HG03565 (cell line): ENCODE results near the gene ASCC3.

ENCODE experiments used
- ATAC-seq: cut with Tn5 transposase; IDR thresholded peaks from one replicate; pipeline ENCODE4 v1.9.1; 2021; ENCODE audit warnings: mild to moderate bottlenecking, moderate library complexity; ENCODE audit not compliant: unreplicated experiment

Gene ASCC3

DNA sequence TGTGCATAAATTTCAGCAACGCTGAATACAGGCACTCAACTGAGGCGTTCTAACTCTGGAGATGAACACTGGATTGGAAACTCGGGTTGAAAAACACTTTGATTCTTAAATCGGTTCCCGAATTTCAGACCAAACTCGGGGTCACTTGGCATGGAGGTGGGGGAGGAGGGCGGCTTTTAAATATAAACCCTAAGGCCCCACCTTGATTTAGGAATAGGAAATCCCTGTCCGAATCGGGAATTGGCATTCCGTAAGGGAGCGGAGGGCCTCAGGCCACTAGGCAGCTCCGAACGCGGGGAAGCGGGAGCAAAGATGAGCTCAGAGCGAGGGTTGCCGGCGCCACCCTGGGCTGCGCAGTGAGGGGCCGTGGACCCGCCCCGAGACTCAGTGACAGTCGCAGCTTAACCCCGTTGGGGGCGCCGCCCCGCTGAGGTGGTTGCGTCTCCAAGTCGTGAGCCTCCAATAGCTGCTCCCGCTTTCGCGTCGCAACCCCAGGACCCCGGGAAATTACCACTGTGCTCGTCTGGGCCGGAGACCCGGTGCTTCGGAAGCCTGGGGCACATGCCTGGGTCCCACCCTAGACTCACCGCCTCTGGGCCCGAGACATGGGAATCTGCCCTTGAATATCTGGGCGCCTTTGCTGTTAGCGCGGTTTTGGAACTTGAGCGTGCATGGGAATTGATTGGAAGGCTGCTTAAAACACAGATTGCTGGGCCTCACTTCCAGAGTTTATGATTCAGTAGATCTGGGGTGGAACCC lies 411.8 kb downstream of the ASCC3 start:
- ATAC-seq = no peak

DNA sequence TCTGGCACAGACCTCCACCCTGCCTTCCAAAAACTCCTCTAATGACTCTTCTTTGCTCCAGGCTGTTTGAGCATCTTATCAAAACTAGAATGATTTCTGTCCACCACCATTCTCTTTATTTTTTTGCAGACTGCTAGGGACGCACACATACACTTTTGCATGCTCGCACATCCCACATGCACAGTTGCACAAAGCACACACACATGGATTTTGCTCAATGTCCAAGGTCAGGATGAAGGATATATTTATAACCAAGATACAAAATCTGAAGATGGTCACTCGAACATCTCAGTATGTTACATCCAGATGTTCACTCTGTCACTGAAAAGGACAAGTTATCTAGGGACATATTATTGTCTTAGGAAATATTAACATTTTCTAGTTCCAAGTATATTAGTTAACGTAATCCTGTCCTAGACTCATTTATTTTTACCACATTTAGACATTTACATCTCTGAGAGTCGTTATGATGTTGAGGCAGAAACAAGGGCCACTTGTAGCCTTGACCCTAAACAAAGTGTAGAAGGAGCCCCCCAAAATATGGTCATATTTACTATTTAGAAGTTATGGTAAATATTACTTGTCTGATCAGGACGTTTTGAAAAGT lies 413.0 kb downstream of the ASCC3 start:
- ATAC-seq = no peak

DNA sequence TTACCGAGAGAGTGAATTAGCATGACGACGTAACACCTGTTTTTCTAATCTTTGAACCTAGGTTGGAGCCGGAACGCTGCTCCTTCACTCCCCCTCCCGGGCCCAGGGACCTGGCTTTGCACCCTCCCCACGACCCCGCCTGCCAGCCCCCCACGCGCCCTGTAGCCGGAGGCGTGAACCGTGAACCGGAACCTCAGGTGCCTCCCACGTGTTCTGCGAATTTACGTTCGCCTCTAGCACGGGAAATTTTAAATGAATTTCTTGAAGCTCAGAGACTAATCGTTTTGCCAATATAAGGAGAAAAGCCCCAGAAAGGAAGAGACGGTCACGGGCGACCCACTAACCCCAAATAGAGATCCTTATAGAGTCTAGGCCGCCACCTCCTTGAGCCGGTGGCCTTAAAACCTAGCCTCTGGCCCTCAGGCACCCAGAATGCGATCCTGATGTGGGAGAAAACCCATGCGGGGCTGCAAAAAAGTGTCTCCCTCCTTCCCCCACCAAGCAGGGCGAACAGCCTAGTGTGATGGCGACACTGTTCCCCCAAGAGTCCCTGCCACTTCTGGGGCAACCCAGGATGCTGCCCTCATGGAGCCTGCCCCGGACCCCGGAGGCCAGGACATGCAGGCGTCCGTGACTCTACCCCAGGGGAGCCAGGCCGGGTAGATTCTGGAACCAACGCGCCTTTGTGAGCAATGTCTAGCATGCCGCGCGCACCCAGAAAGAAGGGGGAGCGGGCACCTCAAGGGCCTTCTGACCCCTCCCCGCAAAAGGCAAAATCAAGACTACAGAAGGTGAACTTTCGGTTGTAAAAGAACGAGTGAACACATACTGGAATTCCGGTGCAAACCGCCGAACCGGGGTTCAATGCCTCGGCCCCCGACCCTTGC lies 413.8 kb downstream of the ASCC3 start:
- no peak for ATAC-seq

DNA sequence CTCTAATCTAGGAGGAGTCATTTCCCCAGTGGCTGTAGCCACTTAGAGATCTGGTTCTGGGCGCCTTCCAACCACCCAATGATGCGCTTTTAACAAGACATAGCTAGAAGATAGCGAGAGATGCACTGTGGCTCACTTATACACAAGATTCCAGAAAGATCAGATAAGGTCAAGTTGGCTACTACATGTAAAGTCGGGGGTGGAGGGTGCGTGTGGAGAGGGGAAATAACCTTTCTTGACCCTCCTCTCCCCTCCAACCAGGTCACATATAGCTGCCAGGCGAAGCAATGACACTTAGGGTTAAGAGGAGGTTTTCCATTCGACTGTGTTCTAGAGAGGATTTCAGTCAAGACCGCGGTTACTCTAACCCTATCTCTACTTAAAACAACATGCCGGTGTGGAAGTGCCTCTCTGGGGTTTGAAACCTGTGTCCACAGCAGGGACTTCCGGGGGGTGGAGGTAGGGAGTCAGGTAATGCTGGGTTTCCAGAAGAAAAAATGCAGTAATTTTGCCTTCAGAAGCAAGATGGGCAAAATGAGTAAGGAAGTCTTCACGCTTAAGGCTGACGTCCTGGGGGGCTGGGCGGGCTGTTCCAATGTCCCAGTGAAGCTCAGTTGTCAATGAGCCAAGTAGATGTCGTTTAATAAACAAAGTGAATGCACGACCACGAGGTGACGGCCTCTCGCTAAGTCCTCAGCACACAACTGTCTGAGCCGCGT lies 414.6 kb downstream of the ASCC3 start:
- no peak for ATAC-seq

DNA sequence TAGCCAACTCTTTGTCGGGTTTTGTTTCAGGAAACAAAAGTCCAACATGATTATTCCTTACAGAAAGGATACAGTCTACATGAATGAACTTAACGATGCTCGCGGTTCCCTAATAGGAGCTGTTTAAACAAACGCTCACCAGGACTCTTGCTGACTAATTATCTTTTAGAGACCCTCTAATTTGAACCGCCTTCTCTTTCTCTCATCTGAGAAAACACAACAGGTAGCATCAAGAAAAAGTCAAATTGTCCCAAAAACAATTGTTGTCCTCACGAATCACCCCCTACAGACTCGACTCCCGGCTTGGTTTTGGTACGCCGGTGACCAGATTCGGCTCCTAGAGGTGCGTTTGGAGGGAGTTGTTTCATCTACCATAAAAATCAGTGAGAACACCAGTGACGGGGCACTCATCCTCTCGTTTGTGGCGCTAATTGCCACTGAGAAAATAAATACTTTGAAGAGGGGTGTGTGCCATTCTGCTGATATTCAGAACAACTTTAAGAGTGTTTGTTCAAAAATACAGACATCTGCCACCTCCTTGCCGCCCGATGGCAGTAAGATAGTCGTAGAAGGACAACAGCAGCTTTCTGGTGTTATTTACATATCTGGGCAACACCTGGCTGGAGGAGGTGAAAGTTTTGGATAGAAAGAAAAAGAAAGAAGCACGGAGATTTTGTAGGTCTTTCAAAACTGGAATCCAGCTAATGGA lies 415.3 kb downstream of the ASCC3 start:
- no peak for ATAC-seq

DNA sequence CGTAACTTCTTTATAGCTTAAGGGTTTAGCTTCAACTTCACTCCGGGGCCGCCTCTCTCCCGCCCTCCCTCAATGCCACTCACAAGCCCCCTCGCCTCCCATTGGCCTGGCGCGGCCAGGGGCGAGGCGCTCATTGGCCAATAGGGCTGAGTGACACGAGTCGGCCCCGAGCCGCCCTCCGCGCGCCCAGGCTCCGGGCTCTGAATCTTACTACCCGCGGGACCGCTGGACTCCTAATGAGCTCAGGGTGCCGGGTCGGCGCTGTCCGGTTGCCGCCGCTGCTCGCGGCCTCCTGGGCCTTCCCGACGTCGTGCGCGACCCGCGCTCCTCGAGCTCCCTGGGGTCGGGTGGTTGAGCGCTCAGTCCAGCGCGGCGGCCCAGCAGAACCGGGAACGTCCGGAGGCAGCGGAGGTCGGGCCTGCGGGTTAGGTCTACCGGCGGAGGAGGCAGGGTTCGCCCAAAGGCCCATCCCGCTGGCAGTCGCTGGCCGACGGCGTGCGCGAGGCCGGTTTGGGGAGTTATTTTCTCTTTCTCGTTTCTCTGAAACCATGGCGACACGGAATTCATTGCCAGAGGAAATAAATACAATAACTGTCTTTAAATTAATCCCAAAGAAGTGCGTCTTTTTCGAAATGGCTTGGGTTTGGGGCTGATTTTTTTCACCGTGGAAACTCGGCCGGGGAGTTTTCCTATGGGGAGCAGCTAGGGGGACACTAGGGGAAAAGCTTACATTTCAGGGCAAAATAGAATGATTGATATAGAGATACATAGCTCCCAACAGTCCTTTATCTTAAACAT lies 416.0 kb downstream of the ASCC3 start, which contains the start of gene SIM1:
Gene SIM1 (minus strand): TSS at position 19 of the 798 bp plus-strand sequence. CDS start 1,453 bp downstream, outside the sequence.
- no peak for ATAC-seq

DNA sequence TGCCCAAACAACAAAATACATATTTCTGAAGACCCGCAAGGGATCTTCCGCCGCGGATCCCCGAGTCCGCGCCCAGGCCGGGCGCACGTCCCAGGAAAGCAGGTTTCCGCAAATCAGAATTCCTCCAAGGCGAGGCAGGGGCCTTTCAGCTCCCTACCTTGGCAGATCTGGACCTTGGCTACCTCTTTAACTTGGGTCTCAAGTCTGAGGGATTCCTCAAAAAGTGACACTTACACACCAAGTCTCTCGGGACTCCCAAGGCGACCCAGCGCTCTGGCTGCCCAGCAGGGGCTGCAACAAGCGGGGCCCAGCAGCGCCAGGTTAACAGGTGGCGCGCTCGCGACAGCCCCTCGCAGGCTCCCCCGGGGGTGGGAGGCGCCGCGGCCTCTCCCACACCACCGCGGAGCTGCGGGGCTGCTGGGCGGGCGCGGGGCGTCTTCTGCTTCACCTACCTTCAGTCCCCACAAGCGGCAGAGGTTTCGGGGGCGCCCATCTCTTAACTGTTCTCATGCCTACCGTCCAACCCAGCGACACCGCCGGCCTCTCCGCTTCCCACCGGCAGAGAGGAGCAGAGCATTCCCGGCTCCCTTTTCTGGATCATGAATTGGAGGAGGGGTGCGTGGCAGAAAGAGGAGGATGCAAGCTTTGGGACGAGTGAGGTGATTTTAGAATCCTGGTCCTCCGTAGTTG lies 416.8 kb downstream of the ASCC3 start:
- ATAC-seq = no peak

DNA sequence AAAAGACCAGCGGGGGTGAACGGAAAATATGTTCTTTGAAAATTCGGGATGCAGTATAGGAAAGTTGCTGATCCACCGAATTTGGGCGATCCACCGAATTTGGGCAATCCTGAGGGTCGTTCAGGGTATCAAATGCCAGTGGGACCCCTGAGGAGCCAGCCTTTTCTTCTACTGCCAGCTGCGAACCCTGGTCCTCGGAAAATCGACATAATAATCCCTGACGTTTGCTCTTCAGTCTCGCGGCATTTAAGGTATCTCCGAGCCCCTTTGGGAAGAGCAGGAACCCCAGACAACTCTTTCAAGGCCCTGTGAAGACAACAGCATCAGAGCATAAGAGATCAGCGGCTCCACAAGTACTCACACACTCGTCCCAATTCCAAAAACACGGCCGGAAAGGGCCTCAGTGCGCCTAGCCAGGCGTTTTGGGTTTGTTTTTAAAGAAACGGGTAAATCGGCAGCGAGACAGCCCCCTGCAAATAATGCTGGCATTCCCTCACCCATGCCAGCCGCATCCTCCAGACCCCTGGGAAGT lies 417.4 kb downstream of the ASCC3 start:
- no peak for ATAC-seq

DNA sequence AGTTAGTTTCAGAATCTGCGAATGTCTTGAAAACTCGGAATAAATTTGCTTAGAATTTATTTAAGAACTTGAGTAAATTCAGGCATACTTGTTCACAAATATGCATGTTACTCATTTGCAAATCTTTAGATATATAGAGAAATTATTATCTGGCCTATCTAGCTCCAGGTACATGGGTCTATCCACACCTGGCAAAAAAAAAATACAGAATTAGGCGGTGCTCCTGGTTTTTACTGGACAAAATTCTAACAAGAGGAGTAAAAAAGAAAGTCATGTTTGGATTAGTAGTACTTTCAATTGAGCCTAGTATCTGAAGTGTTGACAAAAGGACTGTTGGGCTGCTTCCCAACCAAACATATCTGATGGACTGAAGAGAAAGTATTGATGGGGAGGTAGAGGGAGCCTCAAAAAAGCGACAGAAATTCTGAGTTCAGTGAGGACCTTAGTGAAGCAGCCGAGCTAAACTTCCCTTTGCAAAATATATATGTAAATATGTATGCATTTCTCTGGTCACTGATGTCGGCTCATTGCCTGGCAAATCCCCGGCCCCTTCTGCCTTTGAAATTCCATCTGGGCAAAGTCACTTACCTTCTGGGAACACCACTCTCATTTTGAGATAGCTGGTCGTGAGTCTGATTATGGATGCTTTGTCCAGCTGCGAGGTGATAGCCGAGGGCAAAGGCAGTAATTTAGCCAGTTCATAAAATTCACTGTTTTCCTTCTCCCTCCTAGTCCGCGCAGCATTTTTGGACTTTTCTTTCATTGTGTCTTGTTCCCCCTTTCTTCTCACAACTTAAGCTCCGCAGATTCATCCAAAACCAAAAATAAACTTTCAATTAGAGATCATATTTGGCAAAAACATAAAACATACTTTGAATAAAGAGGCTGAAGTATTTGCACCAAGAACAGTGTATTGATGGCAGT lies 418.2 kb downstream of the ASCC3 start:
- no peak for ATAC-seq

DNA sequence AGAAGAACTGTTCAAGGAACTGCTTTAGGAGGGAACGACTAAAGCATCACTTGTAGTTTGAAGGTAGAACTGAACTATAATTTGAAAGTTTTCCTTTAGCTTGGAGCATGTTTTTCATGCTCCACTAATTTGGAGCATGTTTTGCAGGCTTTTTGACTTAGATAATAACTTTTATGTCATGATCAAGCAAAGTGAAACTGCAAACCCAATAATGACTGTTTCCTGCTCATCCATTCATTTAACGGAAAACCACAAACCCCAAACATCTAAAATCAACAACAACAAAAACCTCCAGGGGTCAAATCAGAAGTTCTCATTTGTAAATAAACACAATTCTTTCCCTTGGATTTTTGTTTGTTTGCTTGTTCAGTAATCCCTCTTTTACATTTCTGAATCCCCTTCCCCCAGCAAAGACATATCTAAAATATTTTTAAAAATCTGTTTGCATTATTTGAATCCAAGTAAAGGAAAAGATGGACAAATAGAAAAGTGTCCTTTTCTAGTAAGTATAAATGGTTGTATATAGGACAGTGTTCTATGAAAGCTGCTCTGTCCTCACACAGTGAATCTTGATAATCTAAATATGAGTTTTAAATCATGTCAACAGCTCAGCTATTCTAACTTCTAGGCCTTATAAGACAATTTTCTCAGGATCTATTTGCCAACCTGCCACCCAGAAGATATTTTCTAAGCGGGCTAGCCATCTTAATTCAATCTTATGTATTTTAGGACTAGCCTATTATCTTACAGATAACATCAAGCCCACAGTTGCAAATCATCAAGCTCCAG lies 419.0 kb downstream of the ASCC3 start:
- no peak for ATAC-seq

DNA sequence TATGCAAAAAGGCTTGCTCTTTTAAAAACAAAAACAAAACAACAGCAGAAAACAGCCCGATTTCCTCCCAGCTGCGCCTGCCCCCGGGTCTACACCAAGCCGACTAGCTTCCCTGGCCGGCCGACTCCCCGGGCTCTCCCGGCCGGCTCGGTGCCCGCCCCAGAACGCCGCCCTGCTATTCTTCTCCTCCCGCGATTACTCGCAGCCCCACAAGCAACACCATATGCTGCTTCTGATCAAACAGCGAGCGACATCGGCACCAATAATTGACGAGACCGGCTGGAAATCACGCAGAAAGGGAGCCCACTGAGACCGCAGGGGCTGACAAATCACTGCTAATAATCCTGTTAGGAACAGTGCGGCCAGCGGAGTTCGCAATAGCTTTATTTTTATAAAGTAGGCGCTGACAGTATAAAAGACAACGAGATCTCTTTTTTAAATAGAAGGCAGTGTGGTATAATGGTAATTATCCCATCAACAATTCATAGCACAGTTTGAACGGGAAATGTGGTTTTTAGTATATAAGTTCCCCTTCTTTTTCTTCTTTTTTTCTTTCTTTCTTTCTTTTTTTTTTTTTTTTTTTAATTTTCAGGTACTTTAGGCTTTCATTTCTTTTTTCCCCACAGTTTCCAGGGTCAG lies 419.7 kb downstream of the ASCC3 start:
- no peak for ATAC-seq

DNA sequence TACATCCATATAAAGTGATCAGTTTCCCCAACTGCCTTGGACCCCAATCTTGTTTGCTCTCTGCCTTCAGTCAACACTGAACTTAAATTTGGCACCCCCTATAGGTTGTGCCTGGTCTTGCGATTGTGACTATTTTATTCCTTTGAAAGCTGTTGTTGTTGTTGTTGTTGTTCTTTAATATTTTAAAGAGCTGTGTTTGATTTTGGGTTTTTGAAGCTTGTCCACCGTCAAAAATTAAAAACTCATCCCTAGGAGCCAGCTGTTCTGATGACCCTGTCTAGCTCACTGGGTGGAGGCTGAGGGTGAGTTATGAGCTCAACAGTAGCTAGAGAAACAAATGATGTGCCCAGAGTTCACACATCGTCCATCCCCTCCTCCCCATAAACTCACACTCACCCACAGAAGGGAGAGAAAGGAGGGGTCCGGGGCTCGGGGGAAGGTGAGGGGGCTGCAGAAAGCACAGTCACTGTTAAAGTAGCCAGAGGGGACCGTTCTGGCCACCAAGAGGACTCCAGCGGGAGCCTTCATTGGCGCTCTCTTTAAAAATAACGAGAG lies 420.4 kb downstream of the ASCC3 start:
- ATAC-seq = no peak

DNA sequence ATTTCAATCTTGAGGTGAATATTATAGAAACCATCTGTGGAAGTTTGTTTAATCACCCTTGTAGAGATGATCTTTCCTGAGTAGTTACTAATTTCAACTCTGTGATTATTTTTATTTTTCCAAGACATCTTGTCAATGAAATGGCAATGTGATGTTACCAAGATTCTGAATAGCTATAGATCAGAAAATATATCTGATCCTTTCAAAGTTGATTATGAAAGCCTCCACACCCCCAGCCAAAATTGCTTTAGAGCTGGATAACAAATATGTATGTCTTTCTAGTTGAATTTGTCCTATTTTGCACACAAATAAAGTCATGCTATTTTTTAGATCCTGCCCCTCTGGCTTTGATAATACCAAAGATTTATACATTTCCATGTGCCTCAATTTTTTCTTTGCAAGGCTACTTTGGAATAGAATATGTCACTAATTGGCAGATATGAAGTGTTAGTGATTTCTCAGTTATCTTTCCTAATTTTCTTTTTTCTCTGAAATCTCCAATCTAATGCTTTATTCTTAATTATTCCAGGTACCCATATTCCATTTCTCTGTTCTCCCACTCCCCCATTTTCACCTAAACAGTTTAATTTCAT lies 421.4 kb downstream of the ASCC3 start:
- no peak for ATAC-seq

DNA sequence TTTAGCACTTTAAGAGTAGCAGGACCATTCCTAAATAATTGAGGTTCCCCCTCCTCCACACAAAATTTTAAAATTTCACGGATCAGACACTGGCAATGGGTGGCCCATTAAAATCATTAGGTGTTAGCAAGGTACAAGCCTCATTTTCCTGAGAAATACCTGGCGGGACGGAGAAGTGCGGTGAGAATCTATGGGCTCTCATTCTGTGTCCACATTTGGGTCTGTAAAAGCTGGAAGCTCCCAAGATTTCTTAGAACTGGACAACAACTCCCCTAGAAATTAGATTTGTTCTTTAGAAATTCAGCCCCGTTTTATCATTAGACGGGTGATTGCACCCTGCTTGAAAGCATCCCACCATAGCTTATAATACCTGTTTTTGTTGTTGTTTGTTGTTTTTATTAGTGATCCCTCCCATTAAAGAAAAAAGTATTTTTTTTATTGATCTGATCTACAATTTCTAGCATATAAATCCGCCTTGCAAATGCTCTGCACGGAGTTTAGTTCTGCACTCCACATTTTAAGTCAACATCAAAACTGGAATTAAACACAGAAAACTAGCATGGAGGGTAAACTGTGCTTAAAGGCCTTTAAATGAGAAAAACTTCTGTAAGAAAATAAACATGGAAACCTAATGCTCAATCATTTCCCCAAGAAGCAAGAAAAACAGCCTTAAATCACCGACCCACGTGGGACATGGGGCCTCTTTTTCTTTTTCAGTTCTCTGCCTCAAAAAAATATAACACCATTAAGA lies 422.1 kb downstream of the ASCC3 start:
- ATAC-seq = no peak
